IMR-90 (cell line): ENCODE results near the gene MT1A. TPM values are rescaled to one million over a fixed set of nuclear protein-coding genes. Genes with fewer than 3 reads are reported as not detected.

Source experiments
- ATAC-seq: fragments of 200-7000 bp; cut with Tn5 transposase; 2 replicates; pipeline ENCODE4 v1.9.1; 2020; ENCODE audit warnings: low read depth, mild to moderate bottlenecking, moderate library complexity
- BruUV-seq: library from RNA; stranded (reverse); fragments of 400-500 nt; replicated peaks from 2 replicates; lab custom pipeline; 2021; lab: Mats Ljungman, UMichigan
- CTCF ChIA-PET: fragments of 300-600 bp; formaldehyde crosslinking; extraction: SDS; loops from one replicate; lab custom pipeline; 2021; ENCODE audit warnings: antibody characterized with exemption; lab: Yijun Ruan, JAX
- POLR2A ChIA-PET: fragments of 300-600 bp; sonication (Branson Sonifier 250); formaldehyde crosslinking; loops from one replicate; lab custom pipeline; 2022; ENCODE audit warnings: antibody characterized with exemption; ENCODE audit not compliant: unreplicated experiment; lab: Charles Lee
- DNase-seq: peaks from one replicate; pipeline ENCODE4 v3.0.0; 2013
- H2AFZ ChIP-seq: replicated peaks from 2 replicates; pipeline ENCODE3; 2013; ENCODE audit warnings: low read length, mild to moderate bottlenecking; ENCODE audit not compliant: poor library complexity
- H2AK5ac ChIP-seq: 2 replicates; pipeline ENCODE4 v1.6.1; 2013; ENCODE audit warnings: low read depth, low read length, inconsistent platforms
- H2AK9ac ChIP-seq: replicated peaks from 2 replicates; pipeline ENCODE3; 2013; ENCODE audit warnings: mild to moderate bottlenecking, low read depth, low read length, moderate library complexity; ENCODE audit not compliant: poor library complexity
- H2BK120ac ChIP-seq: 2 replicates; pipeline ENCODE4 v1.6.1; 2013; ENCODE audit warnings: low read depth, low read length, inconsistent platforms
- H2BK15ac ChIP-seq: 3 replicates; pipeline ENCODE4 v1.6.1; 2013; ENCODE audit warnings: low read depth, low read length, inconsistent platforms
- H2BK20ac ChIP-seq: 2 replicates; pipeline ENCODE4 v1.6.1; 2013; ENCODE audit warnings: low read depth, mild to moderate bottlenecking, inconsistent platforms, low read length, moderate library complexity
- H2BK5ac ChIP-seq: 2 replicates; pipeline ENCODE4 v1.6.1; 2013; ENCODE audit warnings: mild to moderate bottlenecking, low read depth, low read length, inconsistent platforms; ENCODE audit not compliant: poor library complexity, severe bottlenecking
- H3K14ac ChIP-seq: replicated peaks from 2 replicates; pipeline ENCODE4 v1.6.1; 2013; ENCODE audit warnings: low read depth, low read length, inconsistent platforms
- H3K18ac ChIP-seq: 2 replicates; pipeline ENCODE4 v1.6.1; 2013; ENCODE audit warnings: low read depth, low read length, control low read depth
- H3K23ac ChIP-seq: 2 replicates; pipeline ENCODE4 v1.6.1; 2013; ENCODE audit warnings: low read depth, low read length, inconsistent platforms
- H3K27ac ChIP-seq: 2 replicates; pipeline ENCODE4 v1.5.1; 2013; ENCODE audit warnings: mild to moderate bottlenecking, control low read depth, low read length; ENCODE audit not compliant: insufficient read depth
- H3K27me3 ChIP-seq: 2 replicates; pipeline ENCODE4 v1.6.1; 2013; ENCODE audit warnings: low read length; ENCODE audit not compliant: control insufficient read depth, insufficient read depth
- H3K36me3 ChIP-seq: 2 replicates; pipeline ENCODE4 v1.6.1; 2013; ENCODE audit warnings: low read length, mixed read lengths; ENCODE audit not compliant: control insufficient read depth, insufficient read depth
- H3K4ac ChIP-seq: 2 replicates; pipeline ENCODE4 v1.6.1; 2013; ENCODE audit warnings: low read depth, low read length, inconsistent platforms
- H3K4me1 ChIP-seq: 2 replicates; pipeline ENCODE4 v1.6.1; 2013; ENCODE audit warnings: low read length, mixed read lengths; ENCODE audit not compliant: control insufficient read depth, insufficient read depth
- H3K4me2 ChIP-seq: 2 replicates; pipeline ENCODE4 v1.6.1; 2013; ENCODE audit warnings: low read depth, mild to moderate bottlenecking, control low read depth, low read length, moderate library complexity
- H3K4me3 ChIP-seq: 2 replicates; pipeline ENCODE4 v1.5.1; 2013; ENCODE audit warnings: low read depth, mild to moderate bottlenecking, control low read depth, low read length, moderate library complexity; ENCODE audit not compliant: insufficient read depth
- H3K56ac ChIP-seq: 2 replicates; pipeline ENCODE4 v1.6.1; 2013; ENCODE audit warnings: low read length, inconsistent platforms; ENCODE audit not compliant: insufficient read depth; ENCODE audit errors: extremely low read depth
- H3K79me1 ChIP-seq, 2 experiments: 2 replicates each; pipeline ENCODE4 v1.6.1; 2013; ENCODE audit warnings: low read length in 2 of 2, inconsistent platforms in 1 of 2, low read depth in 1 of 2
- H3K9ac ChIP-seq: 2 replicates; pipeline ENCODE4 v1.6.1; 2013; ENCODE audit warnings: low read depth, low read length, control low read depth
- H3K9me1 ChIP-seq: 2 replicates; pipeline ENCODE4 v1.6.1; 2013; ENCODE audit warnings: low read length, inconsistent platforms; ENCODE audit not compliant: insufficient read depth
- H3K9me3 ChIP-seq: 2 replicates; pipeline ENCODE4 v1.6.1; 2013; ENCODE audit warnings: low read length; ENCODE audit not compliant: control insufficient read depth, insufficient read depth
- H4K20me1 ChIP-seq: 2 replicates; pipeline ENCODE4 v1.6.1; 2013; ENCODE audit warnings: low read length, inconsistent platforms; ENCODE audit not compliant: insufficient read depth
- H4K5ac ChIP-seq: 2 replicates; pipeline ENCODE4 v1.6.1; 2013; ENCODE audit warnings: mild to moderate bottlenecking, low read depth, low read length, control low read depth
- H4K8ac ChIP-seq, 2 experiments: 2 replicates each; pipeline ENCODE4 v1.6.1; 2013; ENCODE audit warnings: low read depth in 2 of 2, low read length in 2 of 2, control low read depth in 1 of 2, inconsistent platforms in 1 of 2
- H4K91ac ChIP-seq: 2 replicates; pipeline ENCODE4 v1.6.1; 2013; ENCODE audit warnings: low read depth, low read length, inconsistent platforms; ENCODE audit not compliant: insufficient read depth
- CEBPB ChIP-seq: IDR thresholded peaks from 2 replicates; pipeline ENCODE4 v1.6.1; 2012; ENCODE audit warnings: low read depth, low read length, improper control_type of control experiment
- CHD1 ChIP-seq: IDR thresholded peaks from 2 replicates; pipeline ENCODE4 v1.6.1; 2012; ENCODE audit warnings: low read depth, low read length, improper control_type of control experiment
- RAD21 ChIP-seq: IDR thresholded peaks from 2 replicates; pipeline ENCODE4 v1.6.1; 2012; ENCODE audit warnings: low read length, improper control_type of control experiment
- RFX5 ChIP-seq: IDR thresholded peaks from 2 replicates; pipeline ENCODE4 v1.8.0; 2012; ENCODE audit warnings: low read depth, mild to moderate bottlenecking, low read length, moderate library complexity
- WGBS, 2 experiments: methylation state at CpG; one replicate each; pipeline versions ENCODE4 v1.1.5 to v1.1.7; 2013; ENCODE audit warnings: missing lambda C conversion rate in 2 of 2; ENCODE audit not compliant: insufficient read length in 1 of 2; ENCODE audit errors: extremely low coverage in 2 of 2; 5-methylcytosine and 5-hydroxymethylcytosine counted together
- dilution Hi-C: fragments of 300-500 bp; cut with HindIII; formaldehyde crosslinking; loops from one replicate; pipeline ENCODE4 v1.14.3; 2018; ENCODE audit warnings: low sequenced_read_pairs; ENCODE audit not compliant: unreplicated experiment
- in situ Hi-C: fragments of 300-500 bp; cut with MboI; formaldehyde crosslinking; loops from 3 replicates; pipeline ENCODE4 v1.14.3; 2019; ENCODE audit warnings: low sequenced_read_pairs, inconsistent platforms, mixed read lengths
- intact Hi-C: fragments of 100-400 bp; cut with micrococcal nuclease; formaldehyde crosslinking; loops from 2 replicates; pipeline ENCODE4 v1.10.0; 2022
- polyA plus RNA-seq, 3 experiments: library from polyadenylated mRNA; depleted of rRNA; stranded (reverse); fragments of >200 nt; gene quantifications; 2 replicates each; pipeline ENCODE4 v1.2.3, GENCODE V29; 2012; ENCODE audit warnings: low replicate concordance in 1 of 3
- total RNA-seq: library from RNA; depleted of rRNA; stranded (reverse); fragments of >200 nt; gene quantifications from 2 replicates; pipeline ENCODE4 v1.2.3, GENCODE V29; 2012
- TF ChIP-seq, protein P1 (sequence below): conservative IDR thresholded peaks from 2 replicates; pipeline ENCODE4 v1.5.1; 2012; ENCODE audit warnings: mild to moderate bottlenecking, low read depth, low read length, improper control_type of control experiment
- TF ChIP-seq, protein P2 (sequence below): fragments of 150-350 bp; IDR thresholded peaks from 2 replicates; pipeline ENCODE4 v1.6.1; 2016; ENCODE audit warnings: low read depth, mild to moderate bottlenecking, low read length, moderate library complexity, borderline replicate concordance

MT1A gene
- total and polyA plus RNA-seq, 2 of the 4 experiments (the other 2 are of a cell fraction), result 1.6 TPM; not detected in 1

DNA sequence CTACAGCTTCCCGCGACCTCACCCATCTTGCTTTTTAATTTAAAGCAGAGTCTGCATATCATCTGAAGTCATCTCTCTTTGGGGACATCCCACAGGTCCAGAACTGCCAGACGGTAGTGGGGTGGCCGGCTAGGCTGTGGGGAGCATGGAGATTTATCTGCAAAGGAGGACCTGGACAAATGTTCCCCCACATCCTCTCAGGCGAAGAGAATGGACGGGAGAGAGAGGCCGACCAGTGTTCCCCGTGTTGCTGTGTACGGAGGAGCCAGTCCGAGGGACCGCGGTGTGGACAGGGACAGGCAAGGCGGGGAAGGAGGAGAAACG is 6.7 kb upstream of the MT1A start:
- BruUV-seq, result no TSS peak
- ATAC-seq (no peak), DNase-seq (no peak)
- no peak overlapping the region for H4K91ac ChIP-seq
- H2AK9ac ChIP-seq, result no peak overlapping the region
- CTCF ChIA-PET, result no interaction called here
- peak overlapping the region; percentile 56 for H2AFZ ChIP-seq
- H2BK120ac ChIP-seq, result no peak overlapping the region
- peaks cover 56% of the 10 kb centered on the region for H3K27me3 ChIP-seq
- H2AK5ac ChIP-seq, result no peak overlapping the region
- H2BK5ac ChIP-seq, result no peak overlapping the region
- H3K9me3 ChIP-seq, result peaks cover 2% of the 10 kb centered on the region; the same call in 1 of the 2 replicates
- no peak overlapping the region for H3K23ac ChIP-seq
- H4K20me1 ChIP-seq, result no peaks in the 10 kb centered on the region
- H3K4me2 ChIP-seq, result no peak overlapping the region
- H3K18ac ChIP-seq, result no peak overlapping the region
- POLR2A ChIA-PET, result no interaction called here
- H3K9me1 ChIP-seq, result no peaks in the 10 kb centered on the region
- H3K14ac ChIP-seq, result no peak overlapping the region
- H3K36me3 ChIP-seq, result no peaks in the 10 kb centered on the region
- H3K4ac ChIP-seq, result no peak overlapping the region
- whole genome bisulfite sequencing, 2 experiments, result 100% methylated on average over 1 of the region's 14 CpGs; no CpG with 5 or more reads in 1 of the 2 experiments
- no peak overlapping the region for H3K9ac ChIP-seq
- no peak overlapping the region for H2BK20ac ChIP-seq
- no peak overlapping the region for H3K4me3 ChIP-seq
- TF ChIP-seq CHD1 (no peak), CEBPB (no peak), RAD21 (no peak), RFX5 (no peak)
- TF ChIP-seq, protein P1, sequence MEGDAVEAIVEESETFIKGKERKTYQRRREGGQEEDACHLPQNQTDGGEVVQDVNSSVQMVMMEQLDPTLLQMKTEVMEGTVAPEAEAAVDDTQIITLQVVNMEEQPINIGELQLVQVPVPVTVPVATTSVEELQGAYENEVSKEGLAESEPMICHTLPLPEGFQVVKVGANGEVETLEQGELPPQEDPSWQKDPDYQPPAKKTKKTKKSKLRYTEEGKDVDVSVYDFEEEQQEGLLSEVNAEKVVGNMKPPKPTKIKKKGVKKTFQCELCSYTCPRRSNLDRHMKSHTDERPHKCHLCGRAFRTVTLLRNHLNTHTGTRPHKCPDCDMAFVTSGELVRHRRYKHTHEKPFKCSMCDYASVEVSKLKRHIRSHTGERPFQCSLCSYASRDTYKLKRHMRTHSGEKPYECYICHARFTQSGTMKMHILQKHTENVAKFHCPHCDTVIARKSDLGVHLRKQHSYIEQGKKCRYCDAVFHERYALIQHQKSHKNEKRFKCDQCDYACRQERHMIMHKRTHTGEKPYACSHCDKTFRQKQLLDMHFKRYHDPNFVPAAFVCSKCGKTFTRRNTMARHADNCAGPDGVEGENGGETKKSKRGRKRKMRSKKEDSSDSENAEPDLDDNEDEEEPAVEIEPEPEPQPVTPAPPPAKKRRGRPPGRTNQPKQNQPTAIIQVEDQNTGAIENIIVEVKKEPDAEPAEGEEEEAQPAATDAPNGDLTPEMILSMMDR, result no peak
- TF ChIP-seq, protein P2, sequence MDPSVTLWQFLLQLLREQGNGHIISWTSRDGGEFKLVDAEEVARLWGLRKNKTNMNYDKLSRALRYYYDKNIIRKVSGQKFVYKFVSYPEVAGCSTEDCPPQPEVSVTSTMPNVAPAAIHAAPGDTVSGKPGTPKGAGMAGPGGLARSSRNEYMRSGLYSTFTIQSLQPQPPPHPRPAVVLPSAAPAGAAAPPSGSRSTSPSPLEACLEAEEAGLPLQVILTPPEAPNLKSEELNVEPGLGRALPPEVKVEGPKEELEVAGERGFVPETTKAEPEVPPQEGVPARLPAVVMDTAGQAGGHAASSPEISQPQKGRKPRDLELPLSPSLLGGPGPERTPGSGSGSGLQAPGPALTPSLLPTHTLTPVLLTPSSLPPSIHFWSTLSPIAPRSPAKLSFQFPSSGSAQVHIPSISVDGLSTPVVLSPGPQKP, result no peak
- intact Hi-C loops, result no loop called here
- H3K4me1 ChIP-seq, result peaks cover 2% of the 10 kb centered on the region
- no peak overlapping the region for H3K27ac ChIP-seq
- dilution Hi-C loops, result no loop called here
- in situ Hi-C loops, result no loop called here
- H3K79me1 ChIP-seq, result no peaks in the 10 kb centered on the region
- H3K56ac ChIP-seq, result no peak overlapping the region
- H4K8ac ChIP-seq, result no peak overlapping the region
- no peak overlapping the region for H2BK15ac ChIP-seq
- H4K5ac ChIP-seq, result no peak overlapping the region
